Muscle of back (tissue), 11 donors: ENCODE data around the gene AGR2. TPM values are rescaled to one million over a fixed set of nuclear protein-coding genes. Genes with fewer than 3 reads are reported as not detected.
A peak's percentile ranks its signal among the peaks of the same experiment; 100 is the strongest.
"Not testable (repeated sequence)": the region's sequence is repeated elsewhere in the genome, so short reads cannot be mapped to it uniquely, and the experiment has no call there.

ENCODE experiments used
- DNase-seq, 3 donors: peaks; one replicate each; pipeline versions ENCODE4 v3.0.0 to v3.0.0-alpha.2; 2013
- polyA plus RNA-seq, 10 donors: library from polyadenylated mRNA; unstranded; fragments of 120-200 nt; gene quantifications; one replicate each; pipeline ENCODE4 v1.2.1, GENCODE V29; 2013; ENCODE audit not compliant: insufficient read length in 10 of 10

Gene AGR2
- polyA plus RNA-seq, 10 donors = 4.0 to 34.0 (median 9.4) TPM

DNA sequence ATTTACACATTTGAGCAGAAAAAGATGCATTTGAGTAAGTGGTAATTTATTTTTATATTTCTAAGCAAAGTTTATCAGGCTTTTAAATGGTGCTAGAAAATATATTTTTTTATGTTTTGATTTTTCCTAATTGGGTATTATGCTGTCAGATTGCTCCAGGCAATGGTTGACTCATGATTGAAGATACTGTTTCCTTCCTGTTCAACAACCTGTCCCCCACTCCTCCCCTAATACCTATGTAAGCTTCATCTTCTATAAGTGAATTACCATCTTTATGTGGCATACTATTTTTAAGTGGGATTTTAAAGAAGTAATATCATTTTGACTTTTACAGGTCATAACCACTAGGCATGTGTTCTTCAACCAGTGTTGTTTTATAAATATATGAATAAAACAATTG is 29.8 kb downstream of the AGR2 start:
- no peak for DNase-seq

DNA sequence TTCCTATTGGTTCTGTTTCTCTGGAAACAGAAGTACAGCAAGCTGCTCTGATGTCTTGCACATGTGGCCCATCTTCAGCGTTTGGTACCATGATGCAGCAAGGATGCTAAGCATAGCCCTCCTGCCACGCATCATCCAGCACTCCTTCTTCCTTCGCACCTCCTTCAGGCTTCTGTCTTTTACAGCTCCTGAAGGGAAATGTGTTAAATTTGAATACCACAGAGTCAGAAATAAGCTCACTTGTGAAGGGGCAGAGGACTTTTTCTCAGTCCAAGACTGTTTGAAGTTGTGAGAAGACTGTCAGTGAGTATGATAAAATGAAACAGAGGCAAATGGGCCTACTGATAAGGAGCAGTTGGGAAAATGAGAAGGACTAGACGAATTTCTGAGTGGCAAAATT is 30.5 kb downstream of the AGR2 start:
- no peak for DNase-seq

DNA sequence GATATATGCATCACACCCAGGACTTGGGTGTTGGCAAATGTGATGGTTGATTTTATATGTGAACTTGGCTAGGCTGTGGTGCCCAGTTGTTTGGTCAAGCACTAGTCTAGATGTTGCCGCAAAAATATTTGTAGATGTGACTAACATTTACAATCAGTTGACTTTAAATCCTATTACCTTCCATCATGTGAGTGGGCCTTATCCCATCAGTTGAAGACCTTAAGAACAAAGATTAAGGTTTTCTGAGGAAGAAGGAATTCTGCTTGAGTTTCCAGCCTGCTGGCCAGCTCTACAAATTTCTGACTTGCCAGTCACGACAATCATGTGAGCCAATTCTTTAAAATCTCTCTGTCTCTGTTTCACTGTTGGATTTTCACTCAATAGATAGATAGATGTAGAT is 30.9 kb downstream of the AGR2 start:
- no peak for DNase-seq

DNA sequence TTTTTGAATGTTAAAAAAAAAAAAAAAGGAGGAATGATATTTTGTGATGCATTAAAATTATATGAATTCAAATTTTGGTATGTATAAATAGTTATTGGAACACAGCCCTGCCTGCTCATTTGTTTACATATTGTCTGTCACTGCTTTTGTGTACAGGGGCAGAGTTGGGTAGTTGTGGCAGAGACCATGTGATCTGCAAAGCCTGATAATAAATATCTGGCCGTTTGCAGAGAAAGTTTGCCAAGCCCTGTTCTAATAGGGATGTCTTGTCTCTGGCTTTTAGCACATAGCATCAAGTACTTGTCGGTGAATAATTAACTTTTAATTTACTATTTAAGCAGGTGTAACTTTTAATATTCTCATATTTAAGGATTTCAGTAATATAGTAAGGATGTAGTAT is 31.5 kb downstream of the AGR2 start:
- DNase-seq = no peak

DNA sequence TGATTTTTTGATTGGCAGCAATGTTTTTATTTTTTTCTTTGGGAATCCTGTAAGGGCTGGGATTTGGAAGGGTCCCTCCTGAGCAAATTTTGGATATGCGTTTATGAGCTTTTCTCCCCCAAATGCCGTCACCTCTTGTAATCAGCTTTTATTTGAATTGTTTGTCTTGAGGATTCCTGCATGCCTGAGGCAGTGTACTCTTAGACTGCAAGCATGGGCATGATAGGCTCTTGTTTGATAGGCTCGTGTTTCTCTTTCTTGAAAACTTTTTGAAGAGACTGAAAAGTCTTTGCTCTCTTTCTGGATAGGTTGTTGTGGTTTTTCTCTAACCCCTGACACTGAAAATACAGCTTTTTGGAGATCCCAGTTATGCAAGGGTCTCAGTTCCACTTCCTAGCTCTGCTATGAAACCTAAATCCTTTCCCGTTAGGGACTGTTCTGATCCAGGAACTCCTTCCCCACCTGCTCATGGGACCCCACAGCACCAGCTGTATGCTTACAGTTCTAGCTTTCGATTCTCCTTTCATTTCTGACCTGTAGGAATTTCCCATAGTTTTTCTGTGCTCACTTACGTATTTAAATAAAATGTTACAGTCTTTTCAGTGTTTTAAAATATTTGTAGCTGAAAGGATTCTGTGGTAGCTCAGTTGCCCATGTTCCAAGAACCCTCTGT is 34.0 kb downstream of the AGR2 start:
- DNase-seq = no peak

DNA sequence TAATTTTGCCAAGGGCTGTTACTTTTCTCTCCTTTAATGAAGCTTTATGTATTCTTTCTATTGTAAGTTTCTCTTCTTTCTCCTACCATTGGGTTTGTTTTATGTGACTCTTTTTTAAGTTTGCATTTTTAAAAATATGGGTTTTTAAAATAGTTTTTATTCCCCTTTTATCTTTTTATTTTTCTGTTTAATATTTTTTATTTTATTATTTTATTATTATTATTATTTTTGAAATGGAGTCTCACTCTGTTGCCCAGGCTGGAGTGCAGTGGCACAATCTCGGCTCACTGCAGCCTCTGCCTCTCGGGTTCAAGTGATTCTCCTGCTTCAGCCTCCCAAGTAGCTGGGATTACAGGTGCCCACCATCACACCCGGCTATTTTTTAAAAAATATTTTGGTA is 34.8 kb downstream of the AGR2 start:
- DNase-seq = not testable (repeated sequence)

DNA sequence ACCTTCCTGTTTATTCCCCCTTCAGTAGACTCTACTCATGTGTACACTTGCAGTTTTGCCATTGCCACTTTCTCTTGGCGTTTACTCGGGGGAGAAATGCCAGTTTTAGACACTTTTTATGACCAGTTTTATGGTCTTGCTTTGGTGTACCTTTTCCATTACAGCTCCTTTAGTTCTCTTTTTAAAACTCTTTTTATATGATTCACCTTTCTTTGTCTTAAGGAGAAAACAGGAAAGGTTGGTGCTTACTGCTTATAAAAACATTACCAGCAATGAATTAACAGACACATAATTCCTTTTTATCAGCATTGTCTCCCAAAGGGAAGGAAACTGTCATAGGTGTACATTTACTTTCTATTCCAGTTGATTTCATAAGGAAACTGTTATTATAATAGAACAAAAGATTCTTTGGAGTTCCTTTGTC is 39.4 kb downstream of the AGR2 start:
- no peak for DNase-seq

DNA sequence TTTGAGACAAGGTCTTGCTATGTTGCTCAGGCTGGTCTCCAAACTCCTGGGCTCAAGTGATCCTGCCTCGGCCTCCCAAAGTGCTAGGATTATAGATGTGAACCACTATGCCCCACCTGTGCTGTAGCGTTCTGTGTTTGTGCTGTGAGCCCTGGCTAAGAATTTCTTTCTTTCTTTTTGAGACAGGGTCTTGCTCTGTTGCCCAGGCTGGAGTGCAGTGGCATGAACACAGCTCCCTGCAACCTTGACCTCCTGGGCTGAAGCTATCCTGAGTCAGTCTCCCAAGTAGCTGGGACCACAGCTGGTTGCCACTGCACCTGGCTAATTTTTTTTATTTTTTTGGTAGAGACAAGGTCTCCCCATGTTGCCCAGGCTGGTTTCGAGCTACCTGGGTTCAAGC is 39.9 kb downstream of the AGR2 start:
- DNase-seq = no peak

DNA sequence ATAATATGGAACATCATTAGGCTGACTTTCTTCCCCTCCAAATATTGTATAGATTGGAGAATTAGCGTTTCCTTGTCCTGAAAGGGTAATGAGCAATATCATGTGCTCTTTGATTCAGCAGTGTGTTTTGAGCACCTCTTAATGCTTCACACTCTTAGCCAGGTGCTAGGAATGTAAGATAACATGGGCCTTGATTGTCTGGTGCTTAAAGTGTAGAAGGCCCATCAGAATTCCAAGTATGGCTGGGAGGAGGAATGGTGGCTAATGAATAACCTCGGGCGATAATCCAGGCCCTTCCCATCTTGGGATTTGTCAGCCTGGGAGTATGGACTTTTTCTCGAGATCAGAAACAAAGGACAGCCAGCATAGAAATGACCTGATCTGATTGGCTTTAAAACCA is 42.6 kb downstream of the AGR2 start:
- no peak for DNase-seq

DNA sequence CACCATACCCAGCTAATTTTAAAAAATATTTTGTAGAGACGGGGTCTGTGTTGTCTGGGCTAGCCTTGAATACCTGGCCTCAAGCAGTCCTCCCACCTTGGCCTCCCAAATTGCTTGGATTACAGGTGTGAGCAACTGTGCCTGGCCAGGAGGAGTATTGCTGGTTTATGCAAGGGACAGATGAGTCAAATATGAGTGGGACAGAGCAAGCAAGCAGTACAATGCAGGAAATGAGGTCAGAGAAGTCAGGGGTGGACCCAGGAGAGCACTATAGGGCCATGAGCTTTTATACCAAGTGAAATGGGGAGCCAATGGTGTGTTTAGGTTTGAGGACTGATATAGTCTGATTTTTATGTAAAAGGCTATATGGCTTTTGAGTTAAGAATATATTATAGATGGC is 45.0 kb downstream of the AGR2 start:
- no peak for DNase-seq

DNA sequence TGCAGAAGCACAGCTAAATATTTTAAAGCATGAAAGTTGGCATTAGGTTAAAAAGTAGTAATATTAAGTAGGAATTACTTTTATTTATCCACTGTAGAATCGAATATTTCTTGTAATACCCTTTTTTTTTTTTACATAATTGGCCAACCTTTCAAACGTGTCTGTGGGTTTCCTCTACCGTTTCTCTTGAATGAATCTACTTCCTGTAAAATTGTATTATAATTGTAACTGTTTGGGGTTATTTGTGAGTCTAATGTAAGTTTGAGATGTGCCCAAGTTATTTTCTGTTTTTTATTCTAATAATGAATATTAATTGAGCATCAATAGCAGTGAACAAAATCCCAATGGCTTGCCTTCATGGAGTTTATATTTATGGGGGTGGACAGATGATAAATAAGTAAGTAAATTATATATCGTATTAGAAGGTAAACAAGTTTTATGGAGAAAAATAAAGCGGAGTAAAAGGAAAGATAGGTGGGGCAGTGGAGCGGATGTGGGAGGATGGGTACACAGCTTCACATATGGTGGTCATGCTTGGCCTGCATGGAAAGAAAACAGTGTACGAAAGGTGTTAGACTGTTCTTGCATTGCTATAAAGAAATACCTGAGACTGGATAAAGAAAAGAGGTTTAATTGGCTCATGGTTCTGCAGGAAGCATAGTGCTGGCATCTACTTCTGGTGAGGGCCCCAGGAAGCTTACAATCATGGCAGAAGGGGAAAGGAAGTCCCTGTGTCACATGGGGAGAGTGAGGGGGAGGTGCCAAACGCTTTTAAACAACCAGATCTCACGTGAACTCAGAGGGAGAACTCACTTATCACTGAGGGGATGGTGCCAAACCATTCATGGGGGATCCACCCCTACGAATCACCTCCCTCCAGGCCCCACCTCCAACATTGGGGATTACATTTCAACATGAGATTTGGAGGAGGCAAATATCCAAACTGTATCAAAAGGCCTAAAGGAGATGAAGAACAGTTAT is 45.9 kb downstream of the AGR2 start:
- DNase-seq = no peak

DNA sequence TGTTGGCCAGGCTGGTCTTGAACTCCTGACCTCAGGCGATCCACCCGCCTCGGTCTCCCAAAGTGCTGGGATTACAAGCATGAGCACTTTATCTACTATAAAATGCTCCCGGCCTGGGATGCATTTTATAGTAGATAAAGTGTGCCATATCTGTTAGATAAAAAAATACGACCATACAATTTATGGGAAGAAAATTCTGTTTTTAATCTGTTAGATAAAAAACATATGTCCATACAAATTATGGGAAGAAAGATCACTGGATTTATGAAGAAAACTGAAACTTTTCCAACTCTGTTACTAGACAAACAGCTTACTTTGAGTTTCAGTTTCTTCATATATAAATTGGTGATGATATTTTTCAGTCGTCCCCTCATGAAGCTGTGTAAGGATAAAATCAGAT is 46.8 kb downstream of the AGR2 start:
- DNase-seq = no peak

DNA sequence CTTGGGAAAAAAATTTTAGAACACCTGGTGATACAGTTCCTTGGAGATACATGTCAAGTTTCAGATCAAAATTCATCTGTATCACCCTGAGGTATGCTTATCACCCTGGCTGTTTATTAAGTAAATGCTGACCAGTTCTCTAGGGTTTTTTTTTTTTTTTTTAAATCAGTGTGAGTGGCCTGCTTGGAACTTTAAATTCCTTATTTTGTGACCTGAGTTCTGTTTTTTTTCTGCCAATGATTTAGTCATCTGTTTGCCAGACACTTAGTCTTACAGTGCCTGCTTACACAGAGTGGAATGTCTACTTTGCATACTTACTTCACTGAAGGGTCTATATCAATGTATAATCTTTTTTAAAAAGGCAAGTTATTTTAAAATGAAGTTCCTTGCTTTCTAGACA is 49.4 kb downstream of the AGR2 start:
- DNase-seq = no peak

DNA sequence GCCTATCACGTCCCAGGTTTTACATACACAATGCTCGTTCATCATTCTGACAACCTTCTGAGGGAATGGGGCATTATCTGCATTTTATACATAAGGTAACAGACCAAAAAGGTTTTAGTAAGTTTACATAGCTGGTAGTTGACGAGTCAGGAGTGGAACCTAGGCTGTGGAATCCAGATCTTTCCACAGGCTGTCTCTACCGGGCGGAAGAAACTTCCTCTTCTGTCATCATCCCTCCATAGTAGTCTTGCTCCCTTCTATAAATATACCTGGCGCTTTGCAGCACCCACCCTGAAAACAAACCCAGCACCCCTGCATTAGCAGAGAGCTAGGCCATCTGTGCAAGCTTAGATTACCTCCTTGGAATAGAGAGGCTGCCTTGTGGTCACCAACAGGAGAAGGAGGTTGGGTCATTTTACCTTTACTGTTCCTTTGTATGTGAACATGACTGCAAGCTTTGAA is 49.9 kb downstream of the AGR2 start:
- DNase-seq = peak in 1 of 3 donors; percentile 15

DNA sequence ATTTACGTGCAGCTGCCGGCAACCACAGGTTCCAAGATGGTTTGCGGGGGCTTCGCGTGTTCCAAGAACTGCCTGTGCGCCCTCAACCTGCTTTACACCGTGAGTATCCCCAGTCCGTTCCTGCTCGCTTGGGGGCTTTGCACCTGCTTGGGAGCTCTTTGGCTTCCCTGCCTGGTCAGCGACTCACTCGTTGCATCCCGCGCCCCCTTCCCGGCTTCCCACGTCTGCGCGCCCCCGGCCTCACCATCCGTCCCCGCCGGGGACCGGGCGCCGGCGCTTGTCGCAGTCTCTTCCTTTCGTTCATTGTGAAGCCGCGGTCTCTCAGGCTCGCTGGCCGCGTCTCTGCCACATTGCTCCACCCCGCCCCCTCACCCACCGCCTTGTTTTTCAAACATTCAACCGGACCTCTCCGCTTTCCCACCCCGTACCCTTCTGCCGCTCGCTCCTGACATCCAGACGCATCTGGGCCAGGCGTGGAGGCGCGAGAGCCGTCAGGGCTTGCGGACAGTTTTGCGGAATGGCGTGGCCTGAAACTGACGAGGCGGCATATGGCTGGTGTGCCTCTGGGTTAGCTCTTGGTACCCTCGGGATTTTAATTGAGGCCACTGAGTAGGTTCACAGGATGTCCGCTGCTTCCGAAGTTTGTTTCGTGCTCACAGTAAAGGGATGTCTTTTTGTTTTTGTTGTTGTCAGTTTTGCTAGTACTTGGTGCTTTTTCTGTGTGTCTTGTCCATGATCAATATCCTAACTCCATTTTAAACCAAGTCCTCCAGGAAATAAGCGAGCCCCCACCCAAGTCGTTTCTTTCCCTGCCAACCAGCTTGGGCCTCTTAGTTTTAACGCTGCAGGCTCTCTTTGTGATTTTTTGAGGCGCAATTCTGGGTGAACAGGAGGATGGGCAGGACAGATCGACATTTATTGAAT is 50.6 kb downstream of the AGR2 start:
- peak; percentile 16 to 72 (median 40) for DNase-seq

DNA sequence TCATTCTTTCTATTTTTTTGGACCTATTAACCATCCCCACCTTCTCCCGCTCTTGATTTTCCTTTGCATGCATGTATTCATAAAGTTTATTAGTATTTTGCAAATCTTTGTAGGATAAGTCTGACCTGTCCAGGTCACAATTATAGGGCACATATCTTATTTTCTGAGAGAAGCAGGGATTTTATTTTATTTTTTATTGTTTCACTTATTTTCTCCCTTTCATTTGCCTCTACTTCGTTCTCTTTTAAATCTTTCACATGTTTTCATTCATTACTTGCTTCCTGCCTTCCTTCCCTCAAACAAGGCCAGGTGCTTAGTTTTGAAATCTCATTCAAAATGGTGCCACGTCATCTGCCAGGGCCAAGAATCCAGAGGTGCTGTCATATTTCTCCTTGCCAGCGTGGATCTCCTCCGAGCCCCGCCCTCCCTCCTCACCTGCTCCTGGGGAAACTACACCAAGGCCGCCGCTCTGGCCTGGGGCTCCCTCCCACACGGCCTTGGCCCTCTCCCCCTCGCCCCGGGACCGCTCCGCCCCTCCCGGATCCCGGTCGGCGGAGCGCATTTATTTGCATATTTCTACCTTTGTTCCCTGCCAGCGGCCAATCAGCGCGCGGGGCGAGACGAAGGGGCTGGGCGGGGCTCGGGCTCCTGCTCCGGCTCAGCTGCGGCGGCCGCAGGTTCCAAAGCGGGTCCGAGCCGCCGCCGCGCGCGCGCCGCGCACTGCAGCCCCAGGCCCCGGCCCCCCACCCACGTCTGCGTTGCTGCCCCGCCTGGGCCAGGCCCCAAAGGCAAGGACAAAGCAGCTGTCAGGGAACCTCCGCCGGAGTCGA is 51.5 kb downstream of the AGR2 start, which contains the start of gene TSPAN13:
Gene TSPAN13 (plus strand): TSS at position 654 of the 830 bp plus-strand sequence. CDS start 213 bp downstream, outside the sequence.
- DNase-seq = peak; percentile 53 to 78 (median 63)

DNA sequence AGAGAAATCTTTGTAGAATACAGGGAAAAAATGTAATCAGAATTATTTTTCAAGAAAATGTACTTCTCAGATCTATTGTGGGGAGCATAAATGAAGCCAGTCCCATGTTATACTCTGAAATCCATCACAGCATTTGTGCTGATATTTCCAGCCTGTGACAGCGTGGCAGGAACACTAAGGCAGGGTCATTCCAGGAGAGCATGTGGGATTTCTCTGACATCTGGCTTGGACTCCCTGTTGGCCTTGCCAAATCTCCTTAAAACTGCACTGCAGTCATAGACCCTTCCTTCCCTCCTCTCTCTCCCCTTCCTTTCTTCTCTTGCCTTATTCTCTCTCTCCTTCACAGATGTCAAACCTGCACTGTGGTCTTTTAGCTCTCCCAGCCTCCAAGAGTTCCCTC is 57.7 kb downstream of the AGR2 start:
- DNase-seq = peak; percentile 15 to 47 (median 29)

DNA sequence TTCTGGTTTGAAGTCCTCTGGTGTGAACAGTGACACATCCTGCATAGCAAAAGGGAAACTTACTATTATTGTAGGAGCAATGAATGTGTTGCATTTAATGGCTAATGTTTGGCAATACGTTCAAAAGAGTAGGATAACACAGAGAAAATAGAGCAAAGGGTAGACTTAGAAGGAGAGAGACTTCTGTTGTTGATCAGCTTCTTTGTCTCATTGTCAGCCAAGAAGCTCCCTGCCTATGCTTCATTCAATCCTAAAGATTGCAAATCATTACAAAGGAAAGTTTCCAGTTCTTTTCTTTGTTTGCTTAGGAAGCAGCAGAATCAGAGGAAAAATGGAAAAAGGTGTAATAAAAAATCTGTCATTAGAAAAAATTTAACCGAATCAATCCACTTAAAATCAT is 59.2 kb downstream of the AGR2 start:
- no peak for DNase-seq

DNA sequence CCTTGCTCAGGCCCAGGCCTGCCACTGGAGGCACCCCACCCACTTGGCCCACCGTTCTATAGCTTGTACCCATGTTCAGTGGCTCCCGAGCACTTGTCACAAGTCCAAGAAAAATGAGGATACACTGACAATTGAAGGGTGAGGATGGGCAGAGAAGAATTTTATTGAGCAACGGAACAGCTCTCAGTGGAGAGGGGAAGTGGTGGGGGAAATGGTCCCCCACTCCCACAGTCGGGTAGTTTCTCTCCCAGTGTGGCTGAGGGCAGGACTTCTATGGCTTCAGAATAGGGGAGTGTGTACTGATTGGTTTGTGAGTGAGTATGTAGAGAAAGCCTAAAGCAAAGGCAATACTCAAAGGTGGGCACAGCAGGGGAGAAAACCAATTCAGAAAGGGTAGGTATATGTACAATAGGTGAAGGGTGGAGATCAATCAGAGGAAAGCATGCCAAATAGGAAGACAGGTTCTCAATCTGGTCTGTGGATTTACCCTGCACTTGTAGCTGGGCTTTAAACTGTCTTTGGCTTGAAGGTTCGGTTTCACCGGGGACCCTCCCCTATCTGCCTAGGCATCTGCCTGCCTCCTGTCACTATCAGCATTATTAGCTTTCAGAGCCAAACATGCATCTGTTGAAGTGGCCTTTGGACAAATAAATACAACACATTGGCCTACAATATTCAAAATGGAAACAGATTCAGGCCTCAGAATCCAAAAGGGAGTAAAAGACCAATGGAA is 60.1 kb downstream of the AGR2 start:
- DNase-seq = no peak

DNA sequence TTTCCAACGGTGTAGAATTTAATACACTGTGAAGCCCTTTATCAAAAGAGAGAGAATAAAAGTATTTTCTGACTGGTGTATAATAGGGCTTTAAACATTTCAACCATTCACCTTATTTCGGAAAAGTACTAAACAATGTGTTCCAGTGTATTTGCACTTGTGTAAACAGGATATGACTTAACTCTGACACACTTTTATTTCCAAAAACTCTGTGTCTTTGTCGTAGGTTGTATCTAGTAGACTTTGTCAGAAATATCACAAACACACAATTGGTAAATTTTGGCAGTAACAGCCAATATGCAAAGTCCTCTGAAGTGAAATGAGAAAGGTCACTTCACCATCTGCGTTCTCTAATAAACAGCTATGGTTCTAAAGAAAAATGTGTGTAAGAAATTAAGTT is 61.6 kb downstream of the AGR2 start:
- no peak for DNase-seq
